ENCODE data around the gene ITPK1. TPM values are rescaled to one million over a fixed set of nuclear protein-coding genes. Genes with fewer than 3 reads are reported as not detected.

Gene ITPK1
- total and polyA plus RNA-seq, 2 experiments from 2014 or later, result 35.9 to 101 TPM

DNA sequence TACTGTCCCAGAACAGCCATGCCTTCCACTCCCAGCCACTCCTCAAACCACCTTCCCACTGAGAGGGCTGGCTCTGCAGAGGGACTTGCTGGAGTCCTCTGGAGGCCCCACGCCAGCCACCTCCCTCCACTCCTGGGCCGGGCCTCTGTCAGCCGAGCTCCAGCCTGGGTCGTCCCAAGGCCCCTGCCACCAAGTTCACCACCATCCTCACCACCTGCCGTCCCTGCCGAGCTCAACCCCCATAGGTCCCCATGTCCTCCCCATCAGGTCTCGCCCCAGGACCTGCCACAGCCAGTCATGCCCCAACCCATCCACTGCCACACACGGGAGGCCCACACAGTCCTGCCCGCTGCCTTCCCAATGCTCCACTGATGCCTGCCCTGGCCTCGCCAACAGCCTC, 39.0 kb downstream of the ITPK1 start (continued):
- TF ChIP-seq, protein P1, sequence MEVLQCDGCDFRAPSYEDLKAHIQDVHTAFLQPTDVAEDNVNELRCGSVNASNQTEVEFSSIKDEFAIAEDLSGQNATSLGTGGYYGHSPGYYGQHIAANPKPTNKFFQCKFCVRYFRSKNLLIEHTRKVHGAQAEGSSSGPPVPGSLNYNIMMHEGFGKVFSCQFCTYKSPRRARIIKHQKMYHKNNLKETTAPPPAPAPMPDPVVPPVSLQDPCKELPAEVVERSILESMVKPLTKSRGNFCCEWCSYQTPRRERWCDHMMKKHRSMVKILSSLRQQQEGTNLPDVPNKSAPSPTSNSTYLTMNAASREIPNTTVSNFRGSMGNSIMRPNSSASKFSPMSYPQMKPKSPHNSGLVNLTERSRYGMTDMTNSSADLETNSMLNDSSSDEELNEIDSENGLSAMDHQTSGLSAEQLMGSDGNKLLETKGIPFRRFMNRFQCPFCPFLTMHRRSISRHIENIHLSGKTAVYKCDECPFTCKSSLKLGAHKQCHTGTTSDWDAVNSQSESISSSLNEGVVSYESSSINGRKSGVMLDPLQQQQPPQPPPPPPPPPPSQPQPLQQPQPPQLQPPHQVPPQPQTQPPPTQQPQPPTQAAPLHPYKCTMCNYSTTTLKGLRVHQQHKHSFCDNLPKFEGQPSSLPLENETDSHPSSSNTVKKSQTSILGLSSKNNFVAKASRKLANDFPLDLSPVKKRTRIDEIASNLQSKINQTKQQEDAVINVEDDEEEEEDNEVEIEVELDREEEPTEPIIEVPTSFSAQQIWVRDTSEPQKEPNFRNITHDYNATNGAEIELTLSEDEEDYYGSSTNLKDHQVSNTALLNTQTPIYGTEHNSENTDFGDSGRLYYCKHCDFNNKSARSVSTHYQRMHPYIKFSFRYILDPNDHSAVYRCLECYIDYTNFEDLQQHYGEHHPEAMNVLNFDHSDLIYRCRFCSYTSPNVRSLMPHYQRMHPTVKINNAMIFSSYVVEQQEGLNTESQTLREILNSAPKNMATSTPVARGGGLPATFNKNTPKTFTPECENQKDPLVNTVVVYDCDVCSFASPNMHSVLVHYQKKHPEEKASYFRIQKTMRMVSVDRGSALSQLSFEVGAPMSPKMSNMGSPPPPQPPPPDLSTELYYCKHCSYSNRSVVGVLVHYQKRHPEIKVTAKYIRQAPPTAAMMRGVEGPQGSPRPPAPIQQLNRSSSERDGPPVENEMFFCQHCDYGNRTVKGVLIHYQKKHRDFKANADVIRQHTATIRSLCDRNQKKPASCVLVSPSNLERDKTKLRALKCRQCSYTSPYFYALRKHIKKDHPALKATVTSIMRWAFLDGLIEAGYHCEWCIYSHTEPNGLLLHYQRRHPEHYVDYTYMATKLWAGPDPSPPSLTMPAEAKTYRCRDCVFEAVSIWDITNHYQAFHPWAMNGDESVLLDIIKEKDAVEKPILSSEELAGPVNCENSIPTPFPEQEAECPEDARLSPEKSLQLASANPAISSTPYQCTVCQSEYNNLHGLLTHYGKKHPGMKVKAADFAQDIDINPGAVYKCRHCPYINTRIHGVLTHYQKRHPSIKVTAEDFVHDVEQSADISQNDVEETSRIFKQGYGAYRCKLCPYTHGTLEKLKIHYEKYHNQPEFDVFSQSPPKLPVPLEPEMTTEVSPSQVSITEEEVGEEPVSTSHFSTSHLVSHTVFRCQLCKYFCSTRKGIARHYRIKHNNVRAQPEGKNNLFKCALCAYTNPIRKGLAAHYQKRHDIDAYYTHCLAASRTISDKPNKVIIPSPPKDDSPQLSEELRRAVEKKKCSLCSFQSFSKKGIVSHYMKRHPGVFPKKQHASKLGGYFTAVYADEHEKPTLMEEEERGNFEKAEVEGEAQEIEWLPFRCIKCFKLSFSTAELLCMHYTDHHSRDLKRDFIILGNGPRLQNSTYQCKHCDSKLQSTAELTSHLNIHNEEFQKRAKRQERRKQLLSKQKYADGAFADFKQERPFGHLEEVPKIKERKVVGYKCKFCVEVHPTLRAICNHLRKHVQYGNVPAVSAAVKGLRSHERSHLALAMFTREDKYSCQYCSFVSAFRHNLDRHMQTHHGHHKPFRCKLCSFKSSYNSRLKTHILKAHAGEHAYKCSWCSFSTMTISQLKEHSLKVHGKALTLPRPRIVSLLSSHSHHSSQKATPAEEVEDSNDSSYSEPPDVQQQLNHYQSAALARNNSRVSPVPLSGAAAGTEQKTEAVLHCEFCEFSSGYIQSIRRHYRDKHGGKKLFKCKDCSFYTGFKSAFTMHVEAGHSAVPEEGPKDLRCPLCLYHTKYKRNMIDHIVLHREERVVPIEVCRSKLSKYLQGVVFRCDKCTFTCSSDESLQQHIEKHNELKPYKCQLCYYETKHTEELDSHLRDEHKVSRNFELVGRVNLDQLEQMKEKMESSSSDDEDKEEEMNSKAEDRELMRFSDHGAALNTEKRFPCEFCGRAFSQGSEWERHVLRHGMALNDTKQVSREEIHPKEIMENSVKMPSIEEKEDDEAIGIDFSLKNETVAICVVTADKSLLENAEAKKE (CRISPR knock-in tag; IDR thresholded peaks at IDR 0.05), result no peak
- TF ChIP-seq EZH2 (IDR thresholded peaks at IDR 0.05; ENCODE audit: low read depth, unreplicated experiment), result no peak

DNA sequence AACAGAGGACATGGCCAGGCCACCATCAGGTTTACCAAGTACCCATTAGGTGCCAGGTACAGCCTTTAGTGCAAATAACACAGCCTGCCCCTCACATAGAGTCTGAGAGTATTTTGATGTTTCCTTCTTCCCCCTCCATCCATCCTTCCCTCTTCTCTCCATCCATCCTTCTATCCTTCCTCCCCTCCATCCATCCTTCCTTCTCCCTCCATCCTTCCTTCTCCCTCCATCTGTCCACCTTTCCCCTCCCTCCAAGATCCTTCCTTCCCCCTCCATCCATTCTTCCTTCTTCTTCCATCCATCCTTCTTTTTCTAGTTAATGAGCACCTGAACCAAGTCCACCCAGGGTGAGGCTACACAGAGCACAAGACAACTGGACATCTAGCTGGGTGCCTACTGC, 39.8 kb downstream of the ITPK1 start:
- Mint-ChIP-seq H3K36me3 (ENCODE audit: low read depth) (peaks cover 9% of the 10 kb centered on the region; the same call in 2 of the 3 replicates), H3K4me3 (no peak overlapping the region), H3K4me1 (peaks cover 24% of the 10 kb centered on the region), H3K27me3 (ENCODE audit: insufficient read depth, low read depth, poor library complexity) (peaks cover 14% of the 10 kb centered on the region), H3K9me3 (no peaks in the 10 kb centered on the region), H3K27ac (peak overlapping the region; percentile 74; the same call in 1 of the 2 replicates)
- H3K27me3 ChIP-seq (ENCODE audit: insufficient read depth), result no peaks in the 10 kb centered on the region
- no peak overlapping the region for H3K4me3 ChIP-seq
- no peak overlapping the region for H3K4me2 ChIP-seq
- no peak overlapping the region for H3K27ac ChIP-seq (ENCODE audit: low read depth)
- H4K20me1 ChIP-seq (replicated peaks; ENCODE audit: insufficient read depth), result peaks cover 29% of the 10 kb centered on the region
- H3K36me3 ChIP-seq (ENCODE audit: insufficient read depth), result no peaks in the 10 kb centered on the region
- TF ChIP-seq, protein P1 (CRISPR knock-in tag; IDR thresholded peaks at IDR 0.05), result no peak
- TF ChIP-seq, protein P2, sequence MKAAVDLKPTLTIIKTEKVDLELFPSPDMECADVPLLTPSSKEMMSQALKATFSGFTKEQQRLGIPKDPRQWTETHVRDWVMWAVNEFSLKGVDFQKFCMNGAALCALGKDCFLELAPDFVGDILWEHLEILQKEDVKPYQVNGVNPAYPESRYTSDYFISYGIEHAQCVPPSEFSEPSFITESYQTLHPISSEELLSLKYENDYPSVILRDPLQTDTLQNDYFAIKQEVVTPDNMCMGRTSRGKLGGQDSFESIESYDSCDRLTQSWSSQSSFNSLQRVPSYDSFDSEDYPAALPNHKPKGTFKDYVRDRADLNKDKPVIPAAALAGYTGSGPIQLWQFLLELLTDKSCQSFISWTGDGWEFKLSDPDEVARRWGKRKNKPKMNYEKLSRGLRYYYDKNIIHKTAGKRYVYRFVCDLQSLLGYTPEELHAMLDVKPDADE (IDR thresholded peaks at IDR 0.05), result no peak
- TF ChIP-seq POLR2AphosphoS5 (IDR thresholded peaks at IDR 0.05; ENCODE audit: low read depth) (no peak), ZNF331 (CRISPR knock-in tag; IDR thresholded peaks at IDR 0.05; ENCODE audit: low read depth) (no peak)
- peaks cover 65% of the 10 kb centered on the region for H3K79me2 ChIP-seq (replicated peaks; ENCODE audit: insufficient read depth)
- ATAC-seq (no peak), DNase-seq (ENCODE audit: low spot score) (no peak)
- H3F3A ChIP-seq (replicated peaks; ENCODE audit: low read depth), result no peaks in the 10 kb centered on the region
- H3K9me2 ChIP-seq (ENCODE audit: insufficient read depth), result peaks cover 3% of the 10 kb centered on the region; the same call in 1 of the 2 replicates
- H3K4me1 ChIP-seq (ENCODE audit: insufficient read depth), result no peaks in the 10 kb centered on the region
- H2AFZ ChIP-seq, result no peak overlapping the region

Data from GM23338 (cell line).